HCT116 (cell line): ENCODE data around the gene COL16A1. TPM values are rescaled to one million over a fixed set of nuclear protein-coding genes. Genes with fewer than 3 reads are reported as not detected.

ENCODE experiments used
- ATAC-seq: fragments of 200-7000 bp; cut with Tn5 transposase; 2 replicates; pipeline ENCODE4 v1.9.1; 2020; ENCODE audit warnings: mild to moderate bottlenecking, moderate library complexity
- BruUV-seq: library from RNA; stranded (reverse); fragments of 400-500 nt; replicated peaks from 2 replicates; lab custom pipeline; 2021; lab: Mats Ljungman, UMichigan
- CTCF ChIA-PET: fragments of 300-600 bp; sonication (Branson Sonifier 250); formaldehyde crosslinking; loops from one replicate; lab custom pipeline; 2021; ENCODE audit warnings: antibody characterized with exemption; lab: Charles Lee
- POLR2A ChIA-PET: fragments of 300-600, 350-600 bp; sonication (Branson Sonifier 250); formaldehyde crosslinking; loops from one replicate; lab custom pipeline; 2021; ENCODE audit warnings: antibody characterized with exemption; lab: Charles Lee
- RAD21 ChIA-PET, 2 experiments: fragments of 300-600 bp; sonication (Branson Sonifier 250); formaldehyde crosslinking; loops; one replicate each; lab custom pipeline; 2023; ENCODE audit warnings: low total read pairs in 2 of 2; ENCODE audit not compliant: uncharacterized antibody in 2 of 2, unreplicated experiment in 2 of 2, low non-redundant PET in 1 of 2; lab: Charles Lee
- DNase-seq: peaks from one replicate; pipeline ENCODE4 v3.0.0-alpha.2; 2010; ENCODE audit warnings: low read depth, low spot score
- H2AFZ ChIP-seq: fragments of 200-600 bp; shearing (Covaris generic), sonication (generic); 2 replicates; pipeline ENCODE4 v1.6.1; 2017; ENCODE audit warnings: low read depth, mixed run types, mixed read lengths, antibody characterized with exemption, low read length; ENCODE audit not compliant: poor library complexity, severe bottlenecking
- H3K27ac ChIP-seq: 2 replicates; pipeline ENCODE4 v1.5.1; 2012; ENCODE audit warnings: low read depth, low read length
- H3K27me3 ChIP-seq: fragments of 200-600 bp; sonication (generic); 2 replicates; pipeline ENCODE4 v1.6.1; 2016; ENCODE audit warnings: mixed run types, low read length, mixed read lengths; ENCODE audit not compliant: insufficient read depth
- H3K36me3 ChIP-seq, 2 experiments: fragments of 200-500 bp in 1 of 2; fragments of 200-600 bp in 1 of 2; sonication (Bioruptor generic) in 1 of 2; sonication (generic) in 1 of 2; 2 replicates each; pipeline versions ENCODE4 v1.5.1 to v1.6.1; 2014 to 2016; ENCODE audit warnings: low read length in 2 of 2, inconsistent platforms in 1 of 2, mixed read lengths in 1 of 2, mixed run types in 1 of 2; ENCODE audit not compliant: insufficient read depth in 2 of 2, control insufficient read depth in 1 of 2
- H3K4me1 ChIP-seq, 2 experiments: fragments of 200-600 bp in 1 of 2; sonication (generic) in 1 of 2; 2 replicates each; pipeline versions ENCODE4 v1.5.1 to v1.6.1; 2012 to 2017; ENCODE audit warnings: low read length in 2 of 2, inconsistent platforms in 1 of 2, mild to moderate bottlenecking in 1 of 2, mixed read lengths in 1 of 2, mixed run types in 1 of 2, moderate library complexity in 1 of 2; ENCODE audit not compliant: insufficient read depth in 2 of 2, control insufficient read depth in 1 of 2
- H3K4me2 ChIP-seq: fragments of 200-600 bp; sonication (generic); 2 replicates; pipeline ENCODE4 v1.6.1; 2017; ENCODE audit warnings: mixed run types, low read length, mixed read lengths
- H3K4me3 ChIP-seq, 2 experiments: fragments of 200-600 bp in 1 of 2; sonication (generic) in 1 of 2; replicated peaks in 1 of 2; 2 replicates each; pipeline ENCODE4 v1.5.1; 2011 to 2016; ENCODE audit warnings: low read length in 2 of 2, control low read depth in 1 of 2, low read depth in 1 of 2, mild to moderate bottlenecking in 1 of 2, mixed read lengths in 1 of 2, mixed run types in 1 of 2
- H3K79me2 ChIP-seq: fragments of 200-600 bp; sonication (generic); 2 replicates; pipeline ENCODE4 v1.6.1; 2017; ENCODE audit warnings: mild to moderate bottlenecking, mixed run types, low read length, moderate library complexity, mixed read lengths; ENCODE audit not compliant: insufficient read depth
- H3K9ac ChIP-seq: fragments of 200-600 bp; sonication (generic); 2 replicates; pipeline ENCODE4 v1.6.1; 2016; ENCODE audit warnings: low read length, mixed read lengths
- H3K9me2 ChIP-seq: fragments of 200-600 bp; sonication (generic), shearing (Covaris generic); 2 replicates; pipeline ENCODE4 v1.6.1; 2017; ENCODE audit warnings: mixed run types, mild to moderate bottlenecking, moderate library complexity; ENCODE audit not compliant: insufficient read depth
- H3K9me3 ChIP-seq, 2 experiments: fragments of 200-500 bp in 1 of 2; fragments of 200-600 bp in 1 of 2; sonication (Bioruptor generic) in 1 of 2; sonication (generic) in 1 of 2; 2 replicates each; pipeline ENCODE4 v1.6.1; 2014 to 2017; ENCODE audit warnings: low read length in 2 of 2, mixed read lengths in 2 of 2, inconsistent platforms in 1 of 2, low read depth in 1 of 2, mild to moderate bottlenecking in 1 of 2, mixed run types in 1 of 2, moderate library complexity in 1 of 2; ENCODE audit not compliant: control insufficient read depth in 1 of 2, insufficient read depth in 1 of 2
- H4K20me1 ChIP-seq: fragments of 200-600 bp; sonication (generic), shearing (Covaris generic); 2 replicates; pipeline ENCODE4 v1.6.1; 2017; ENCODE audit warnings: mixed run types, mild to moderate bottlenecking, moderate library complexity; ENCODE audit not compliant: insufficient read depth
- CBX3 ChIP-seq: IDR thresholded peaks from 2 replicates; pipeline ENCODE4 v1.6.1; 2012; ENCODE audit warnings: low read depth
- CEBPB ChIP-seq: IDR thresholded peaks from 2 replicates; pipeline ENCODE4 v1.6.1; 2012; ENCODE audit warnings: low read depth
- EGR1 ChIP-seq: IDR thresholded peaks from 2 replicates; pipeline ENCODE4 v1.6.1; 2012; ENCODE audit warnings: low read depth
- ELF1 ChIP-seq: IDR thresholded peaks from 2 replicates; pipeline ENCODE4 v1.6.1; 2012; ENCODE audit warnings: low read depth, borderline replicate concordance
- EZH2phosphoT487 ChIP-seq: fragments of 200-600 bp; IDR thresholded peaks from 2 replicates; pipeline ENCODE4 v1.6.1; 2018; ENCODE audit warnings: antibody characterized with exemption, borderline replicate concordance
- FOSL1 ChIP-seq: IDR thresholded peaks from 2 replicates; pipeline ENCODE4 v1.6.1; 2012; ENCODE audit warnings: low read depth
- SIN3A ChIP-seq: IDR thresholded peaks from 2 replicates; pipeline ENCODE4 v1.6.1; 2012; ENCODE audit warnings: low read depth
- SP1 ChIP-seq: IDR thresholded peaks from 2 replicates; pipeline ENCODE4 v1.6.1; 2012; ENCODE audit warnings: low read depth
- SRF ChIP-seq: IDR thresholded peaks from 2 replicates; pipeline ENCODE4 v1.6.1; 2012; ENCODE audit warnings: low read depth
- TCF7L2 ChIP-seq: IDR thresholded peaks from 2 replicates; pipeline ENCODE4 v1.7.0; 2011; ENCODE audit warnings: borderline replicate concordance, inconsistent platforms; ENCODE audit not compliant: insufficient read depth, insufficient read length; ENCODE audit errors: extremely low read depth
- YY1 ChIP-seq: IDR thresholded peaks from 2 replicates; pipeline ENCODE4 v1.6.1; 2011; ENCODE audit warnings: low read length, low read depth, moderate library complexity, mild to moderate bottlenecking; ENCODE audit not compliant: insufficient replicate concordance; ENCODE audit errors: extremely low read depth
- intact Hi-C: fragments of 100-400 bp; cut with micrococcal nuclease; formaldehyde crosslinking; loops from 2 replicates; pipeline ENCODE4 v1.10.0; 2022
- total RNA-seq: library from RNA; stranded (reverse); gene quantifications from one replicate; pipeline ENCODE4 v1.2.1, GENCODE V29; 2021; ENCODE audit not compliant: unreplicated experiment
- TF ChIP-seq, protein P1 (sequence below), 3 experiments: fragments of 200-600 bp in 1 of 3; sonication (generic) in 1 of 3; IDR thresholded peaks in 2 of 3; conservative IDR thresholded peaks in 1 of 3; 2 replicates each; pipeline ENCODE4 v1.5.1; 2012 to 2017; ENCODE audit warnings: low read depth in 2 of 3, low read length in 2 of 3, antibody characterized with exemption in 1 of 3, borderline replicate concordance in 1 of 3, control low read depth in 1 of 3, mild to moderate bottlenecking in 1 of 3, mixed read lengths in 1 of 3, mixed run types in 1 of 3, moderate library complexity in 1 of 3; ENCODE audit not compliant: insufficient read depth in 1 of 3

COL16A1 gene
- total RNA-seq, 1 experiment from 2014 or later, result 2.2 TPM

DNA sequence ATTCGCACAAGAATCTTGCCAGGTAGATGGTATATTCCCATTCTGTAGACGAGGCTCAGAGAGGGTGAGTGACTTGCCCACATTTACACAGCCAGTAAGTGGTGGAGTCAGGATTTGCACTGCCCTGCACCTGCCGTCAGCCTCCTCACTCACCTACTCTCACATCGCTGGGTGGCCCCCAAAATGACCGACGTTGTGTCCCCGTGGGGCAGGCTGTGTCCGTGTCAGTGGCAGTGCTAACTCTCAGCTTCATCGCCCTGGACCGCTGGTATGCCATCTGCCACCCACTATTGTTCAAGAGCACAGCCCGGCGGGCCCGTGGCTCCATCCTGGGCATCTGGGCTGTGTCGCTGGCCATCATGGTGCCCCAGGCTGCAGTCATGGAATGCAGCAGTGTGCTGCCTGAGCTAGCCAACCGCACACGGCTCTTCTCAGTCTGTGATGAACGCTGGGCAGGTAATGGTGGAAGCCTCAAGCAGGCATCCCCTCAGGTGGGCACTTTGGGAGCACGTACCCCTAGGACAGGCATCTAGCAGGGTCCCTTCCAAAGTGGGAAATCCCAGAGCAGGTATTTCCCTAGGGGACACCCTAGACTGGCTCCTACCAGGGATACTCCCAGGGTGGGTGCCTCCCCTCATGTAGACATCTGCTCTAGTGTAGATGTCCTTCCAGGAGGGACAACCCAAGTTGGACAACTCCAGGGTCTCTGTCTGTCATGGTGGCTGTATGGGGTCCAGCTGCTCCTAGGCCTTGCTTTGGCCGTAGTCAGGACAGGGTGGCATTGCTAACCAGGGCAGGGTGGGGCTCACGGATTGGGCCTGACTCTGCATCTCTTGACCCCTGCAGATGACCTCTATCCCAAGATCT lies 83.0 kb downstream of the COL16A1 start:
- Histone ChIP-seq H2AFZ (no peak overlapping the region), H3K27ac (no peak overlapping the region), H3K27me3 (no peaks in the 10 kb centered on the region), H3K4me2 (no peak overlapping the region), H3K9me2 (no peaks in the 10 kb centered on the region), H3K9ac (no peak overlapping the region), H3K9me3 (no peaks in the 10 kb centered on the region), H3K79me2 (no peaks in the 10 kb centered on the region), H3K4me1 (no peaks in the 10 kb centered on the region; a peak in 1 of 4 replicates), H4K20me1 (no peaks in the 10 kb centered on the region), H3K36me3 (no peaks in the 10 kb centered on the region), H3K4me3 (no peak overlapping the region)
- TF ChIP-seq SRF, result no peak
- TF ChIP-seq ELF1, result no peak
- no peak for TF ChIP-seq EZH2phosphoT487
- no peak for TF ChIP-seq FOSL1
- TF ChIP-seq TCF7L2, result no peak
- TF ChIP-seq EGR1, result no peak
- no peak for TF ChIP-seq YY1
- no peak for TF ChIP-seq CEBPB
- TF ChIP-seq SP1, result no peak
- no peak for TF ChIP-seq CBX3
- TF ChIP-seq SIN3A, result no peak
- TF ChIP-seq, protein P1, sequence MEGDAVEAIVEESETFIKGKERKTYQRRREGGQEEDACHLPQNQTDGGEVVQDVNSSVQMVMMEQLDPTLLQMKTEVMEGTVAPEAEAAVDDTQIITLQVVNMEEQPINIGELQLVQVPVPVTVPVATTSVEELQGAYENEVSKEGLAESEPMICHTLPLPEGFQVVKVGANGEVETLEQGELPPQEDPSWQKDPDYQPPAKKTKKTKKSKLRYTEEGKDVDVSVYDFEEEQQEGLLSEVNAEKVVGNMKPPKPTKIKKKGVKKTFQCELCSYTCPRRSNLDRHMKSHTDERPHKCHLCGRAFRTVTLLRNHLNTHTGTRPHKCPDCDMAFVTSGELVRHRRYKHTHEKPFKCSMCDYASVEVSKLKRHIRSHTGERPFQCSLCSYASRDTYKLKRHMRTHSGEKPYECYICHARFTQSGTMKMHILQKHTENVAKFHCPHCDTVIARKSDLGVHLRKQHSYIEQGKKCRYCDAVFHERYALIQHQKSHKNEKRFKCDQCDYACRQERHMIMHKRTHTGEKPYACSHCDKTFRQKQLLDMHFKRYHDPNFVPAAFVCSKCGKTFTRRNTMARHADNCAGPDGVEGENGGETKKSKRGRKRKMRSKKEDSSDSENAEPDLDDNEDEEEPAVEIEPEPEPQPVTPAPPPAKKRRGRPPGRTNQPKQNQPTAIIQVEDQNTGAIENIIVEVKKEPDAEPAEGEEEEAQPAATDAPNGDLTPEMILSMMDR (IDR thresholded peaks at IDR 0.05 in 2 of 3, conservative IDR thresholded peaks at IDR 0.05 in 1 of 3; ENCODE audit: borderline replicate concordance in 1 of 3, insufficient read depth in 1 of 3, low read depth in 2 of 3, low read length in 2 of 3), result no peak
- intact Hi-C loops, result no loop called here
- no TSS peak for BruUV-seq
- ChIA-PET RAD21 (no interaction called here), POLR2A (no interaction called here), CTCF (no interaction called here)
- DNase-seq (no peak), ATAC-seq (no peak)
